Measurements from ENCODE around the gene CREG2.

Gene CREG2

GRCh38 chr2:101306410-101306809, 80.9 kb downstream of the CREG2 start:
- no peak for TF ChIP-seq CTCF (conservative IDR thresholded peaks at IDR 0.05; ENCODE audit: low read depth)
- DNase-seq (ENCODE audit: low spot score) = no peak
- ChIA-PET POLR2A (ENCODE audit: low non-redundant PET) (interaction anchor here (0.7 to 0.8 kb wide), 2 partner anchors 90 to 575 kb away, joined by 3 read pairs; no protein-coding TSS in a partner anchor), CTCF (no interaction called here)
- peak overlapping the region; percentile 64 for H3K27ac ChIP-seq

- TF ChIP-seq CTCF (conservative IDR thresholded peaks at IDR 0.05; ENCODE audit: low read depth) = no peak
- DNase-seq (ENCODE audit: low spot score) = peak; percentile 55
- ChIA-PET CTCF (no interaction called here), POLR2A (ENCODE audit: low non-redundant PET) (no interaction called here)
- H3K27ac ChIP-seq = no peak overlapping the region
Measured at GRCh38 chr2:101305492-101306078, 81.7 kb downstream of the CREG2 start.

- TF ChIP-seq CTCF (conservative IDR thresholded peaks at IDR 0.05; ENCODE audit: low read depth) = no peak
- POLR2A ChIA-PET (ENCODE audit: low non-redundant PET) = no interaction called here
- DNase-seq (ENCODE audit: low spot score) = no peak
- CTCF ChIA-PET = no interaction called here
- H3K27ac ChIP-seq = no peak overlapping the region
Measured at GRCh38 chr2:101305035-101305434, 82.3 kb downstream of the CREG2 start.

- ChIA-PET POLR2A (ENCODE audit: low non-redundant PET) (no interaction called here), CTCF (interaction anchor here (0.6 kb wide), 1 partner anchor 39 kb away, joined by 3 read pairs; no protein-coding TSS in a partner anchor)
- TF ChIP-seq CTCF (conservative IDR thresholded peaks at IDR 0.05; ENCODE audit: low read depth) = no peak
Measured at GRCh38 chr2:101303688-101304087, 83.6 kb downstream of the CREG2 start.

GRCh38 chr2:101302016-101302415, 85.3 kb downstream of the CREG2 start:
- no peak overlapping the region for H3K27ac ChIP-seq
- ChIA-PET CTCF (no interaction called here), POLR2A (ENCODE audit: low non-redundant PET) (no interaction called here)
- no peak for TF ChIP-seq CTCF (conservative IDR thresholded peaks at IDR 0.05; ENCODE audit: low read depth)
- no peak for DNase-seq (ENCODE audit: low spot score)

More at GRCh38 chr2:101303688-101304087, 83.6 kb downstream of the CREG2 start:
- no peak overlapping the region for H3K27ac ChIP-seq
- no peak for DNase-seq (ENCODE audit: low spot score)

GRCh38 chr2:101300836-101301235, 86.5 kb downstream of the CREG2 start:
- TF ChIP-seq CTCF (conservative IDR thresholded peaks at IDR 0.05; ENCODE audit: low read depth) = no peak
- ChIA-PET POLR2A (ENCODE audit: low non-redundant PET) (no interaction called here), CTCF (no interaction called here)
- H3K27ac ChIP-seq = no peak overlapping the region
- DNase-seq (ENCODE audit: low spot score) = no peak
